GM23338 (cell line): ENCODE data around the gene HRH4. TPM values are rescaled to one million over a fixed set of nuclear protein-coding genes. Genes with fewer than 3 reads are reported as not detected.
A peak's percentile ranks its signal among the peaks of the same experiment; 100 is the strongest.

Source experiments
- ATAC-seq: fragments of 200-7000 bp; cut with Tn5 transposase; 3 replicates; pipeline ENCODE4 v1.9.1; 2020
- DNase-seq: peaks from one replicate; pipeline ENCODE4 v3.0.0-alpha.2; 2015; ENCODE audit warnings: low spot score
- H2AFZ ChIP-seq: fragments of 200-600 bp; sonication (generic); 2 replicates; pipeline ENCODE4 v1.8.0; 2016; ENCODE audit warnings: antibody characterized with exemption, mild to moderate bottlenecking, moderate library complexity
- H3F3A ChIP-seq: fragments of 200-600 bp; sonication (generic); replicated peaks from 2 replicates; pipeline ENCODE4 v1.8.0; 2017; ENCODE audit warnings: antibody characterized with exemption, mixed run types, low read depth
- H3K27ac ChIP-seq: fragments of 200-600 bp; sonication (generic); 2 replicates; pipeline ENCODE4 v1.6.1; 2016; ENCODE audit warnings: low read depth
- H3K27me3 ChIP-seq: fragments of 200-600 bp; sonication (generic); 2 replicates; pipeline ENCODE4 v1.8.0; 2016; ENCODE audit warnings: mild to moderate bottlenecking, mixed run types, moderate library complexity; ENCODE audit not compliant: insufficient read depth
- H3K36me3 ChIP-seq: fragments of 200-600 bp; sonication (generic); 2 replicates; pipeline ENCODE4 v1.8.0; 2016; ENCODE audit warnings: mild to moderate bottlenecking; ENCODE audit not compliant: insufficient read depth
- H3K4me1 ChIP-seq: fragments of 200-600 bp; sonication (generic); 2 replicates; pipeline ENCODE4 v1.8.0; 2016; ENCODE audit warnings: mild to moderate bottlenecking, moderate library complexity; ENCODE audit not compliant: insufficient read depth
- H3K4me2 ChIP-seq: fragments of 200-600 bp; sonication (generic); 2 replicates; pipeline ENCODE4 v1.7.1; 2017; ENCODE audit warnings: mixed run types
- H3K4me3 ChIP-seq: fragments of 200-600 bp; sonication (generic); 2 replicates; pipeline ENCODE4 v1.6.1; 2016; ENCODE audit warnings: mixed run types
- H3K79me2 ChIP-seq: fragments of 200-600 bp; sonication (generic); replicated peaks from 2 replicates; pipeline ENCODE4 v1.8.0; 2017; ENCODE audit warnings: mild to moderate bottlenecking; ENCODE audit not compliant: insufficient read depth
- H3K9me2 ChIP-seq: fragments of 200-600 bp; sonication (generic); 2 replicates; pipeline ENCODE4 v1.8.0; 2017; ENCODE audit not compliant: insufficient read depth
- H4K20me1 ChIP-seq: fragments of 200-600 bp; sonication (generic); replicated peaks from 2 replicates; pipeline ENCODE4 v1.8.0; 2017; ENCODE audit warnings: mild to moderate bottlenecking; ENCODE audit not compliant: insufficient read depth
- H3K27ac Mint-ChIP-seq: 2 replicates; pipeline ENCODE4 v1.8.0; 2020; ENCODE audit warnings: inconsistent platforms, mild to moderate bottlenecking, moderate library complexity, mixed read lengths
- H3K27me3 Mint-ChIP-seq: 3 replicates; pipeline ENCODE4 v1.8.0; 2022; ENCODE audit warnings: low read depth, mild to moderate bottlenecking, moderate library complexity, mixed read lengths, inconsistent platforms; ENCODE audit not compliant: insufficient read depth, poor library complexity
- H3K36me3 Mint-ChIP-seq: 3 replicates; pipeline ENCODE4 v1.8.0; 2021; ENCODE audit warnings: low read depth, mild to moderate bottlenecking, inconsistent platforms, moderate library complexity, mixed read lengths
- H3K4me1 Mint-ChIP-seq: 3 replicates; pipeline ENCODE4 v1.8.0; 2020; ENCODE audit warnings: mild to moderate bottlenecking, inconsistent platforms, mixed read lengths
- H3K4me3 Mint-ChIP-seq: 3 replicates; pipeline ENCODE4 v1.8.0; 2021; ENCODE audit warnings: moderate library complexity, mild to moderate bottlenecking, inconsistent platforms, mixed read lengths
- H3K9me3 Mint-ChIP-seq: 3 replicates; pipeline ENCODE4 v1.8.0; 2020; ENCODE audit warnings: moderate library complexity, mild to moderate bottlenecking, inconsistent platforms, mixed read lengths
- CREB1 ChIP-seq: fragments of 250-450 bp; sonication (Bioruptor Pico); IDR thresholded peaks from 2 replicates; pipeline ENCODE4 v1.5.0; 2020; ENCODE audit warnings: low read depth, mild to moderate bottlenecking, moderate library complexity
- EZH2 ChIP-seq: fragments of 200-600 bp; sonication (generic); IDR thresholded peaks from one replicate; pipeline ENCODE4 v1.8.0; 2017; ENCODE audit warnings: antibody characterized with exemption, mild to moderate bottlenecking, low read depth; ENCODE audit not compliant: unreplicated experiment
- EZH2phosphoT487 ChIP-seq: fragments of 200-600 bp; sonication (generic); IDR thresholded peaks from one replicate; pipeline ENCODE4 v1.8.1; 2018; ENCODE audit warnings: antibody characterized with exemption; ENCODE audit not compliant: unreplicated experiment
- JUNB ChIP-seq: IDR thresholded peaks from one replicate; pipeline ENCODE4 v1.6.1; 2016; ENCODE audit warnings: antibody characterized with exemption; ENCODE audit not compliant: unreplicated experiment
- NANOG ChIP-seq: IDR thresholded peaks from 2 replicates; pipeline ENCODE4 v1.6.1; 2016; ENCODE audit warnings: antibody characterized with exemption, borderline replicate concordance
- POLR2AphosphoS5 ChIP-seq: IDR thresholded peaks from 2 replicates; pipeline ENCODE4 v1.6.1; 2016; ENCODE audit warnings: antibody characterized with exemption, low read depth
- REST ChIP-seq: IDR thresholded peaks from one replicate; pipeline ENCODE4 v1.6.1; 2018; ENCODE audit warnings: antibody characterized with exemption; ENCODE audit not compliant: unreplicated experiment
- STAT1 ChIP-seq: IDR thresholded peaks from one replicate; pipeline ENCODE4 v1.6.1; 2016; ENCODE audit warnings: antibody characterized with exemption; ENCODE audit not compliant: unreplicated experiment
- ZNF114 ChIP-seq: fragments of 250-450 bp; sonication (Bioruptor Pico); IDR thresholded peaks from 2 replicates; pipeline ENCODE4 v1.5.0; 2020; ENCODE audit warnings: mild to moderate bottlenecking, moderate library complexity
- ZNF331 ChIP-seq: fragments of 250-450 bp; sonication (Bioruptor Pico); IDR thresholded peaks from 2 replicates; pipeline ENCODE4 v1.5.0; 2020; ENCODE audit warnings: low read depth, mild to moderate bottlenecking, moderate library complexity
- ZNF462 ChIP-seq: fragments of 250-450 bp; sonication (Bioruptor Pico); IDR thresholded peaks from 2 replicates; pipeline ENCODE4 v1.5.0; 2020; ENCODE audit warnings: mild to moderate bottlenecking, moderate library complexity
- polyA plus RNA-seq: library from polyadenylated mRNA; unstranded; fragments of >200 nt; fragmentation: Nextera tagmentation; extraction: Ambion mirVana; gene quantifications from 2 replicates; pipeline ENCODE4 v1.2.1, GENCODE V29; 2016
- total RNA-seq: library from RNA; depleted of rRNA; stranded (reverse); fragments of >200 nt; shearing (Covaris generic); gene quantifications from 2 replicates; pipeline ENCODE4 v1.2.3, GENCODE V29; 2014
- TF ChIP-seq, protein P1 (sequence below), 2 experiments: fragments of 200-600 bp in 1 of 2; sonication (generic) in 1 of 2; conservative IDR thresholded peaks; 2 replicates each; pipeline versions ENCODE4 v1.5.1 to v1.6.1; 2016 to 2017; ENCODE audit warnings: antibody characterized with exemption in 2 of 2, low read depth in 2 of 2, mild to moderate bottlenecking in 2 of 2, moderate library complexity in 1 of 2
- TF ChIP-seq, protein P2 (sequence below): IDR thresholded peaks from 2 replicates; pipeline ENCODE4 v1.6.1; 2016; ENCODE audit warnings: antibody characterized with exemption

Gene HRH4
- total and polyA plus RNA-seq, 2 experiments from 2014 or later = 0.17 TPM; not detected in 1

DNA sequence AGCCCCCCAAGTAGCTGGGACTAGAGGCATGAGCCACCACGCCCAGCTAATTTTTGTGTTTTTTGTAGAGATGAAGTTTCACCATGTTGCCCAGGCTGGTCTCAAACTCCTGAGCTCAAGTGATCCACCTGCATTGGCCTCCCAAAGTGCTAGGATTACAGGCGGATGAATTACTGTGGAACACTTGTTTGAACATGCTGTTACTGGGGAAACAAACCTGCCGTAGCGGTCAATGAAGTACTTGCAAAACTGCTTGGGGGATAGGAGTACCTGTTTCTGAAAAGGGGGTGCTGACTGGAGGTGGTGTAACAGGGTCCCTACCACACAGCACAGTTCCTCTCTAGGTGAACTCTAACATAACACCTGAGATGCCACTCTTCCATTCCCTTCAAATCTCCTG lies 39.9 kb upstream of the HRH4 start:
- Histone ChIP-seq H3K4me3 (no peak overlapping the region), H3F3A (0 out of 2 replicates have a peak, but pooled peaks cover 6% of the 10 kb centered on the region), H3K4me1 (peaks cover 4% of the 10 kb centered on the region), H3K79me2 (no peaks in the 10 kb centered on the region), H3K27me3 (no peaks in the 10 kb centered on the region), H3K27ac (no peak overlapping the region), H4K20me1 (no peaks in the 10 kb centered on the region), H3K4me2 (no peak overlapping the region), H3K36me3 (no peaks in the 10 kb centered on the region), H2AFZ (peak overlapping the region; percentile 93), H3K9me2 (no peaks in the 10 kb centered on the region)
- H3K9me3 Mint-ChIP-seq = no peaks in the 10 kb centered on the region
- H3K27me3 Mint-ChIP-seq = peaks cover 4% of the 10 kb centered on the region
- TF ChIP-seq NANOG = no peak
- TF ChIP-seq ZNF462 = no peak
- no peak for TF ChIP-seq EZH2phosphoT487
- no peak for TF ChIP-seq REST
- TF ChIP-seq ZNF331 (CRISPR knock-in tag) = no peak
- TF ChIP-seq POLR2AphosphoS5 = no peak
- no peak for TF ChIP-seq JUNB
- TF ChIP-seq EZH2 = no peak
- TF ChIP-seq ZNF114 = no peak
- TF ChIP-seq STAT1 = no peak
- TF ChIP-seq, protein P1, sequence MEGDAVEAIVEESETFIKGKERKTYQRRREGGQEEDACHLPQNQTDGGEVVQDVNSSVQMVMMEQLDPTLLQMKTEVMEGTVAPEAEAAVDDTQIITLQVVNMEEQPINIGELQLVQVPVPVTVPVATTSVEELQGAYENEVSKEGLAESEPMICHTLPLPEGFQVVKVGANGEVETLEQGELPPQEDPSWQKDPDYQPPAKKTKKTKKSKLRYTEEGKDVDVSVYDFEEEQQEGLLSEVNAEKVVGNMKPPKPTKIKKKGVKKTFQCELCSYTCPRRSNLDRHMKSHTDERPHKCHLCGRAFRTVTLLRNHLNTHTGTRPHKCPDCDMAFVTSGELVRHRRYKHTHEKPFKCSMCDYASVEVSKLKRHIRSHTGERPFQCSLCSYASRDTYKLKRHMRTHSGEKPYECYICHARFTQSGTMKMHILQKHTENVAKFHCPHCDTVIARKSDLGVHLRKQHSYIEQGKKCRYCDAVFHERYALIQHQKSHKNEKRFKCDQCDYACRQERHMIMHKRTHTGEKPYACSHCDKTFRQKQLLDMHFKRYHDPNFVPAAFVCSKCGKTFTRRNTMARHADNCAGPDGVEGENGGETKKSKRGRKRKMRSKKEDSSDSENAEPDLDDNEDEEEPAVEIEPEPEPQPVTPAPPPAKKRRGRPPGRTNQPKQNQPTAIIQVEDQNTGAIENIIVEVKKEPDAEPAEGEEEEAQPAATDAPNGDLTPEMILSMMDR (conservative IDR thresholded peaks at IDR 0.05; ENCODE audit: low read depth in 2 of 2) = no peak
- TF ChIP-seq, protein P2, sequence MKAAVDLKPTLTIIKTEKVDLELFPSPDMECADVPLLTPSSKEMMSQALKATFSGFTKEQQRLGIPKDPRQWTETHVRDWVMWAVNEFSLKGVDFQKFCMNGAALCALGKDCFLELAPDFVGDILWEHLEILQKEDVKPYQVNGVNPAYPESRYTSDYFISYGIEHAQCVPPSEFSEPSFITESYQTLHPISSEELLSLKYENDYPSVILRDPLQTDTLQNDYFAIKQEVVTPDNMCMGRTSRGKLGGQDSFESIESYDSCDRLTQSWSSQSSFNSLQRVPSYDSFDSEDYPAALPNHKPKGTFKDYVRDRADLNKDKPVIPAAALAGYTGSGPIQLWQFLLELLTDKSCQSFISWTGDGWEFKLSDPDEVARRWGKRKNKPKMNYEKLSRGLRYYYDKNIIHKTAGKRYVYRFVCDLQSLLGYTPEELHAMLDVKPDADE = no peak
- no peak for TF ChIP-seq CREB1 (CRISPR knock-in tag)
- ATAC-seq = no peak
- H3K27ac Mint-ChIP-seq = no peak overlapping the region
- peaks cover 4% of the 10 kb centered on the region for H3K4me1 Mint-ChIP-seq
- DNase-seq = no peak
- H3K36me3 Mint-ChIP-seq = no peaks in the 10 kb centered on the region
- H3K4me3 Mint-ChIP-seq = no peak overlapping the region
